ENCODE results near the gene NPFFR2. TPM values are rescaled to one million over a fixed set of nuclear protein-coding genes. Genes with fewer than 3 reads are reported as not detected.
A peak's percentile ranks its signal among the peaks of the same experiment; 100 is the strongest.

Gene NPFFR2
- total RNA-seq, 4 donors from 2014 or later = 0.33 TPM; not detected in 3

GRCh38 chr4:72111863-72112262, 80.1 kb downstream of the NPFFR2 start:
- no peak overlapping the region for H3K4me3 ChIP-seq (replicated peaks in 1 of 3)
- intact Hi-C loops (cut with DNase I) = no loop called here
- H3K27me3 ChIP-seq = no peaks in the 10 kb centered on the region
- H3K27ac ChIP-seq = no peak overlapping the region
- TF ChIP-seq POLR2A (IDR thresholded peaks at IDR 0.05) = no peak
- TF ChIP-seq CTCF (IDR thresholded peaks at IDR 0.05) = no peak
- H3K9me3 ChIP-seq = no peaks in the 10 kb centered on the region
- H3K4me1 ChIP-seq = no peaks in the 10 kb centered on the region
- no peaks in the 10 kb centered on the region for H3K36me3 ChIP-seq
- no peak for DNase-seq

GRCh38 chr4:72112514-72113156, 80.8 kb downstream of the NPFFR2 start:
- no peaks in the 10 kb centered on the region for H3K4me1 ChIP-seq
- intact Hi-C loops (cut with DNase I) = no loop called here
- TF ChIP-seq CTCF (IDR thresholded peaks at IDR 0.05) (no peak), POLR2A (IDR thresholded peaks at IDR 0.05) (no peak)
- no peaks in the 10 kb centered on the region for H3K27me3 ChIP-seq
- H3K9me3 ChIP-seq = no peaks in the 10 kb centered on the region
- H3K27ac ChIP-seq = no peak overlapping the region
- WGBS, 2 donors = 89 to 93% methylated on average over 3 of the region's 3 CpGs
- no peak for DNase-seq
- H3K36me3 ChIP-seq = no peaks in the 10 kb centered on the region
- no peak overlapping the region for H3K4me3 ChIP-seq (replicated peaks in 1 of 3)

GRCh38 chr4:72118017-72118416, 86.2 kb downstream of the NPFFR2 start:
- H3K9me3 ChIP-seq = no peaks in the 10 kb centered on the region
- H3K4me3 ChIP-seq (replicated peaks in 1 of 3) = no peak overlapping the region
- DNase-seq = no peak
- intact Hi-C loops (cut with DNase I) = no loop called here
- no peaks in the 10 kb centered on the region for H3K36me3 ChIP-seq
- H3K27ac ChIP-seq = no peak overlapping the region
- no peaks in the 10 kb centered on the region for H3K4me1 ChIP-seq
- TF ChIP-seq POLR2A (IDR thresholded peaks at IDR 0.05) (no peak), CTCF (IDR thresholded peaks at IDR 0.05) (no peak)
- H3K27me3 ChIP-seq = no peaks in the 10 kb centered on the region
- 93 to 95% methylated on average over 3 of the region's 3 CpGs for WGBS, 2 donors

GRCh38 chr4:72119946-72120345, 88.1 kb downstream of the NPFFR2 start:
- Histone ChIP-seq H3K36me3 (no peaks in the 10 kb centered on the region), H3K27ac (no peak overlapping the region), H3K27me3 (no peaks in the 10 kb centered on the region), H3K9me3 (no peaks in the 10 kb centered on the region), H3K4me1 (no peaks in the 10 kb centered on the region), H3K4me3 (replicated peaks in 1 of 3) (no peak overlapping the region)
- TF ChIP-seq CTCF (IDR thresholded peaks at IDR 0.05) (no peak), POLR2A (IDR thresholded peaks at IDR 0.05) (no peak)
- 24 to 47% methylated on average over 3 of the region's 3 CpGs for WGBS, 2 donors
- intact Hi-C loops (cut with DNase I) = no loop called here
- peak; percentile 29 to 33 for DNase-seq

- intact Hi-C loops (cut with DNase I) = no loop called here
- H3K4me3 ChIP-seq (replicated peaks in 1 of 3) = no peak overlapping the region
- no peak overlapping the region for H3K27ac ChIP-seq
- no peaks in the 10 kb centered on the region for H3K27me3 ChIP-seq
- no peaks in the 10 kb centered on the region for H3K9me3 ChIP-seq
- H3K36me3 ChIP-seq = no peaks in the 10 kb centered on the region
- no peaks in the 10 kb centered on the region for H3K4me1 ChIP-seq
- no peak for TF ChIP-seq CTCF (IDR thresholded peaks at IDR 0.05)
- TF ChIP-seq POLR2A (IDR thresholded peaks at IDR 0.05) = no peak
- no peak for DNase-seq
Measured at GRCh38 chr4:72128741-72129140, 96.9 kb downstream of the NPFFR2 start.
